GM13977 (cell line): ENCODE measurements around the gene WWP2.

ENCODE experiments used
- DNase-seq: peaks from one replicate; pipeline ENCODE4 v3.0.0; 2012; ENCODE audit warnings: low spot score
- CTCF ChIP-seq: IDR thresholded peaks from 2 replicates; pipeline ENCODE4 v1.5.1; 2012; ENCODE audit warnings: mild to moderate bottlenecking, control low read depth; ENCODE audit not compliant: insufficient read depth; ENCODE audit errors: extremely low read depth, missing control alignments
- in situ Hi-C: fragments of 300-500 bp; cut with MboI; formaldehyde crosslinking; loops from one replicate; pipeline ENCODE4 v1.12.0; 2022; ENCODE audit warnings: low sequenced_read_pairs, low pct_unique_long_range_greater_than_20kb, mixed read lengths, inconsistent platforms; ENCODE audit not compliant: unreplicated experiment

The WWP2 gene

GRCh38 chr16:69888005-69888590 is 126.0 kb downstream of the WWP2 start:
- no peak for TF ChIP-seq CTCF
- DNase-seq = peak; percentile 14
- in situ Hi-C loops = no loop called here

- no peak for DNase-seq
- in situ Hi-C loops = no loop called here
- TF ChIP-seq CTCF = no peak
These were observed 127.3 kb downstream of the WWP2 start for GRCh38 chr16:69889295-69889964.

GRCh38 chr16:69890114-69890891 is 128.2 kb downstream of the WWP2 start:
- DNase-seq = no peak
- no peak for TF ChIP-seq CTCF
- in situ Hi-C loops = no loop called here

GRCh38 chr16:69890892-69891282 is 128.8 kb downstream of the WWP2 start:
- DNase-seq = no peak
- in situ Hi-C loops = no loop called here
- no peak for TF ChIP-seq CTCF

- in situ Hi-C loops = no loop called here
- no peak for DNase-seq
These were observed 130.2 kb downstream of the WWP2 start for GRCh38 chr16:69892378-69892777.

GRCh38 chr16:69893106-69893505 is 131.0 kb downstream of the WWP2 start:
- TF ChIP-seq CTCF = no peak
- in situ Hi-C loops = no loop called here
- DNase-seq = no peak

More at GRCh38 chr16:69892378-69892777, 130.2 kb downstream of the WWP2 start:
- TF ChIP-seq CTCF = no peak
